ENCODE results near the gene SLC17A2.

The SLC17A2 gene, protein sequence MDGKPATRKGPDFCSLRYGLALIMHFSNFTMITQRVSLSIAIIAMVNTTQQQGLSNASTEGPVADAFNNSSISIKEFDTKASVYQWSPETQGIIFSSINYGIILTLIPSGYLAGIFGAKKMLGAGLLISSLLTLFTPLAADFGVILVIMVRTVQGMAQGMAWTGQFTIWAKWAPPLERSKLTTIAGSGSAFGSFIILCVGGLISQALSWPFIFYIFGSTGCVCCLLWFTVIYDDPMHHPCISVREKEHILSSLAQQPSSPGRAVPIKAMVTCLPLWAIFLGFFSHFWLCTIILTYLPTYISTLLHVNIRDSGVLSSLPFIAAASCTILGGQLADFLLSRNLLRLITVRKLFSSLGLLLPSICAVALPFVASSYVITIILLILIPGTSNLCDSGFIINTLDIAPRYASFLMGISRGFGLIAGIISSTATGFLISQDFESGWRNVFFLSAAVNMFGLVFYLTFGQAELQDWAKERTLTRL

DNA sequence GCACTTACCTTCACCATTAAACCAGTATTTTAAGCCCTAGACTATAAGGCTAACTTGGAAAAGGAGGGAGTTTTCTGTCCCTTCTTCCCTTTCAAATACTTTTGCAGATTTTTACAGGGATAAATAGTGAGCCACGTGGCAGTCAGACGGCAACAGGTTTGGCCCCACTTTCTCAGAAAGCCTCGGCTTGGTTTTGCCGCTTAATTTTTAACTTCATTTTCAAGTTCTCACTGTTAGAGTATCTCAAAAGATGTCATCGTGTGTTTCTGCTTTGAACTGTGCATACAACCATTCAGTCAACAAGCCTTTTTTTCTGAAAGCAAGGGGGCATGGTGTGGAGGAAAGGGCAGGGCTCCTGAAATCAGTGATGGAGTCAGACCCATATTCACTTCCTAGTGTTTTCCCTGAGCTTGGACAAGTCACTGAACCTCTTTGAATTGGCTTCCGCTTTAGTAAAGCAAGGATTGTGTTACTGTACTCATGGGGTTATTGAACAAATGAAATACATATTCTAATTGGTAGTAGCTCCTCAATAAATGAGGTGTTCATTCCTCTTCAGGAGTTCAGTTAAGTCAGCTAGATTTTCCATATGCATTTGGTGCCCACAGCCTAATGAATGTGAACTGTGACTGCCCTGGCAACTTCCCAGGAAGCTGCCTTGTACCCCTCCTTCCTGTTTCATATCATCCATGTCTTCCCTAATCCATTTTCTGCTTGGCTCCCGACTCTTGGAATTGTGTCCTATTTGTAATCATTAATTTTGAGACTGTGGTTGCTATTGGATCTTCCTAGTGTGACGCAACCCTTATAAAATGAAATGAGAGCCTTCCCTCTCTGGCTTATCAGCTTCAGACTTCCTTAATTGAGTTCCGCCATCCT is at the start of gene SLC17A2:
Gene SLC17A2 (minus strand): TSS at position 160 of the 879 bp plus-strand sequence. CDS start 4,895 bp downstream, outside the sequence.
- no peak for DNase-seq (ENCODE audit: low read depth)

DNA sequence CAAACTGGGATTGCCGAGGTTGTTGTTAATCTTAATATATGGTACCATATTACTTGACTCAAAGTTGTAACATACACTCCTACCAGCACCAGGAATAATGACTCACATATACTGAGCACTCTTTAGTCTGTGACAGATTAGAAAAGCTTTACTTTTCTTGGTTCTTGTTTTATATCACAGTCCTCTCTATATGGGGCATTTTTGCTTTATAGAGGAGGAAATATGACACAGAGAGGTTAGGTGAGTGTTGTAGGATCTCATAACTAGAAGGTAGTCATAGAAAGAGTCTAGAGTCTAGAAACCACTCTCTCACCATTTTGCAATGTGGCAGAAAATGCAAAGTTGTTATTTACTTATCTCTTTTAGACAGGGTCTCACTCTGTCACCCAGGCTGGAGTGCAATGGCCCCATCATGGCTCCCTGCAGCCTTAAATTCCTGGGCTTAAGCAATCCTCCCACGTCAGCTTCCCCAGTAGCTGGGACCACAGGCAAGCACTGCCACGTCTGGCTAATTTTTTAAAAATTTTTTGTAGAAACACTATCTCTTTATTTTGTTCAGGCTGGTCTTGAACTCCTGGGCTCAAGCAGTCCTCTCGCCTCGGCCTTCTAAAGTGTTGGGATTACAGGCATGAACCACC is 45.6 kb upstream of the SLC17A2 start:
- DNase-seq (ENCODE audit: low read depth) = no peak

DNA sequence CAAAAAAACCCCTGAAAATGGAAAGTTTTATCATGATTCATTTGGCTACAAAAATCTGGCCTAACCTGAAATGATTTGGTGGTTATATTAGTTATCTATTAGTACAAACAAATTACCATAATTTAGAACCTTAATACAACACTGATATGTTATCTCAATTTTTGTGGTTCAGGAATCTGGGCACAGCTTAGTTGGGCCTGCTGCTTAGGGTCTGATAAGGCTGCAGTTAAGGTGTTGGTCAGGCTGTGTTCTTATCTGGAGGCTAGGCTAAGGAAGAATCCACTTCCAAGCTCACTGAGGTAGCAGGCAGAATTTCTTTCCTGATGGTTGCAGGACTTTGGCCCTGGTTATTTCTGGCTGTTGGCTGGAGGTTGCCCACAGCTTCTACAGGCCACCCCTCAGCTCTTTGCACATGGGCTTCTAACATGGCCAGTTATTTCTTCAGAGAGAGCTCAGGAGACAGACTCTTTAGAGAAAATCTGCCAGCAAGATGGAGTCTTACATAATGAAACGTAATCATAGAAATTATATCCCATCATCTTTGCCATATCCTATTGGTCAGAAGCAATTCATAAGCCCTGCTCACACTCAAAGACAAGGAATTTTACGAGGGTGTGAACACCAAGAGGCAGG is 43.5 kb upstream of the SLC17A2 start:
- DNase-seq (ENCODE audit: low read depth) = no peak

DNA sequence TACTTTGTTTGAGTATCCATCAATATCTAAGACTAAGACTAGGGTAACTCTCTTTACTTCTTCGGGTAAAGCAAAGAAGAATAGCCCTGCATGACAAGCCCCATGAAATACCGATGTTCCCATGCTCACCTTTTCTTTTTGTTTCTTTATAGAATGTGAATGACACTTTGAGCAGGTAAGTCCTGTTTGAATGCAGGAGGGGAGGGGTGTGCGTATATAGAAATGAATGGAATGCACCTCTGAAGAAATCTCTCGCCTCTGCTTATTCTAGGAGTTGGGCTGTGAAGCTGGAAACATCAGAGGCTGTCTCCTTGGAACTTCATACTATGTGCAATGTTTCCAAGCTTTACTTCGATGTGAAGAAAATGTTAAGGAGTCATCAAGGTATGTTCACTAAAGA is 42.4 kb upstream of the SLC17A2 start:
- no peak for DNase-seq (ENCODE audit: low read depth)

DNA sequence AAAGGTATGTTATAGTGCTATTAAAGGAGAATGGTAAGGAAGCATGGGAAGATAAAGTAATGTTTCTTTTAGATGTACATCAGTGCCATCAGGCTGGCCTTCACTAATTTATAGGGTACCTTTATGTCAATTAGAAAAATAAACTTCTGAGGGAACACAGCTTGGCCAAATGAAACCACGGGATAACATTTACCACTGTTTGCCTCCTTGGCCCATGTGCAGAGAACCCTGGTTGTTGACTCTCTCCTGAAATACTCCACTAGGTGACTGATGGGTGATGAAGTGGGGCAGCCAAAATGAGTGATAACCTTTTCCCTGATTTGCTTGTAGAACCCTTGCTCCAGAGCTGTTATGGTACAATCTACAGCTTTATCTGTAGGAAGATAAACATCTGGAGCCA is 41.6 kb upstream of the SLC17A2 start:
- no peak for DNase-seq (ENCODE audit: low read depth)

DNA sequence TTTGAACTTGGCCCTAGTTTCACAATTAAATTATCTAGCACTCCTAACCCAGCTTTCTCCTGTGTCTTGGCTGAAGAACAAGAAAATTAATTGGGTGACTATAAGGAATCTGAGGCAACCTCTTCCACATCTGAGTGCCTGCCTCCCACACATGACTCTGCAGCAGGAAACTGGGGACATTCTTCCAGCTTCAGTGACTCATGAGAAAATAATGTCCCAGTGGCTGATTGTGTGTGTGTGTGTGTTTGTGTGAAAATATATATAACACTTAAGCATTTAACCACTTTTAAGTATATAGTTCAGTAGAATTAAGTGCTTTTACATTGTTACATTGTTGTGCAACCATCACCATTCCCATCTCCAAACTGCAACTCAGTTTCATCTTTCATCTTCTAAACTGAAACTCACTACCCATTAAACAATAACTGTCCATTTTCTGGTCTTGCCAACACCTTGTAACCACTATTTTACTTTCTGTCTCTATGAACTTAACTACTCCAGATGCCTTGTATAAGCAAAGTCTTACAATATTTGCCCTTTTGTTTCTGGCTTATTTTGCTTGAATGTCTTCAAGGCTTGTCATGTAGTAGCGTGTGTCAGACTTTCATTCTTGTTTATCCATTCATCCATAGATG is 40.8 kb upstream of the SLC17A2 start:
- DNase-seq (ENCODE audit: low read depth) = no peak

DNA sequence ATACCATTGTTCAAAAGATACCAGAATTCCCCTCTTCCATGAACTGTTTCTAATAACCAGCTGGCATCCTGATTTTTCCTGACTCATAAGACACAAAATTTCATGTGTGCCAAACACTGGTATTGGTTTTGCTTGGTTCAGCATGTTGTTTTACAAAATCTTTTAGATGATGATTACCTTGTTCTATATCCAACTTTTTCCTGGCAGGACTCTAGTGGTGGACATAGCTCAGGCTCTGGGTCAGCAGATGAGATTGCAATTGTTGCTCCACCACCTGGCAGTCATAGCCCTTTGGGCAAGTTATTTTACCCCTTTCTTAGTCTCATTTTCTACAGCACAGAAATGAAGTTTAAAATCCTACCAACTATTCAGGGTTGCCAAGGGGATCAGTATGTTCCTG is 38.3 kb upstream of the SLC17A2 start:
- no peak for DNase-seq (ENCODE audit: low read depth)

DNA sequence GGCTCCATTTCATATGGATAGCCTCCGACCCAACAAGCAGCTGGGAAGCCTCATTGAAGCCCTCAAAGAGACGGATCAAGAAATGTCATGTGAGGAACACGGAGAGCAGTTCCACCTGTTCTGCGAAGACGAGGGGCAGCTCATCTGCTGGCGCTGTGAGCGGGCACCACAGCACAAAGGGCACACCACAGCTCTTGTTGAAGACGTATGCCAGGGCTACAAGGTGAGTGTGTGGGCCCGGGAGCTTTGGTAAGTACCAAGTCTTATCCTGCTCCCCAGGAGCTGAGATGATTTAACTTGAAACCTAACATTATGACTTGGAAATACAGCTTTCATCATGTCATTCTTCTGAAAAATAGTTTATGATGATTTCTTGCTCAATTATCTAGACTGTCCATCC is 36.2 kb upstream of the SLC17A2 start:
- DNase-seq (ENCODE audit: low read depth) = no peak

DNA sequence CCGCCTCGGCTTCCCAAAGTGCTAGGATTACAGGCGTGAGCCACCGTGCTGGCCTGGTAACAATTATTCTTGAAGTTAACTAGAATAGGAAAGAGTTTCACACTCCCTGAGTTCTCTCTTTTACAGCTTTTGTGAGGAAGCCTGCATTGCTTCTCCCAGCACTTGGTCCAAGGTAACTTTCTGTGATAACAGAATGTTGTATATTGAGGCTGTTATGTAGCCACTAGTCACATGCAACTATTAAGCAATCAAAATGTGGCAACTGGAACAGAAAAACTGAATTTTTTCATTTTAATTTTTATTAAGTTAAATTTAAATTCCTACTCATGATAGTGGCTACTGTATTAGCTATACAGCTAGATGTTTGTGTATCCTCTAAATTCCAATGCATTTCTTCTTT is 34.6 kb upstream of the SLC17A2 start:
- DNase-seq (ENCODE audit: low read depth) = no peak

DNA sequence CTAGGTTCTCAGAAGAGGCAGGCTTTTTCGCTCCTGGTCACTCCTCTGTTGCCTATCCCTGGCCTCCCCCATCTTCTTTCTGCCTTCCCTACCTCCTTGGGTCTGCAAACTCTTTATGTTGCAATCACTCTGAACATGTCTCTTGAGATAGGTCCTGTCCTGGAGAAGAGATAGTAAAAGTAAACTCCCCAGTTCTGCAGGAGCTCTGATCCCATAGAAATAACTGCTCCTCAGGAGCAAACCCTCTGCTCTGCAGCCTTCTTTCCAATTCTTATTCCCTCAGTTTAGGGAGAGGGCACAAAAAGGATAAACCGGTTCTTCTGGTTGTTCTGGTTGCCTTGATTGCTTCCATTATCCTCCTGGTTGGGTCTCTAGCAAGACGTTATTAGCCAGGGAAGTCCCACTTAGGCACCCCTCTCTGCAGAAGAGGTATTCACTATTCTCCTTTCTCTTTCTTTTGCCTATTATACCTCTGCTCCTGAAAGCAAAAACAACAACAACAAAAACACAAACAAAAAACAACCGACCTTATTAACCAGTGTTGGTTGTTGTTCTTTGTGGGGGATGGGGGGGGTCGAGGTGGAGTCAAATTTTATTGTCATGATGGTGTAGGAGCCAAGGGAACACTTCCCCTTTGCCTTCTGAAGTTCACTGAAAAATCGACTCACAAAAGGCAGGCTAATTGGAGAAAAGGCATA is 33.1 kb upstream of the SLC17A2 start:
- DNase-seq (ENCODE audit: low read depth) = no peak

DNA sequence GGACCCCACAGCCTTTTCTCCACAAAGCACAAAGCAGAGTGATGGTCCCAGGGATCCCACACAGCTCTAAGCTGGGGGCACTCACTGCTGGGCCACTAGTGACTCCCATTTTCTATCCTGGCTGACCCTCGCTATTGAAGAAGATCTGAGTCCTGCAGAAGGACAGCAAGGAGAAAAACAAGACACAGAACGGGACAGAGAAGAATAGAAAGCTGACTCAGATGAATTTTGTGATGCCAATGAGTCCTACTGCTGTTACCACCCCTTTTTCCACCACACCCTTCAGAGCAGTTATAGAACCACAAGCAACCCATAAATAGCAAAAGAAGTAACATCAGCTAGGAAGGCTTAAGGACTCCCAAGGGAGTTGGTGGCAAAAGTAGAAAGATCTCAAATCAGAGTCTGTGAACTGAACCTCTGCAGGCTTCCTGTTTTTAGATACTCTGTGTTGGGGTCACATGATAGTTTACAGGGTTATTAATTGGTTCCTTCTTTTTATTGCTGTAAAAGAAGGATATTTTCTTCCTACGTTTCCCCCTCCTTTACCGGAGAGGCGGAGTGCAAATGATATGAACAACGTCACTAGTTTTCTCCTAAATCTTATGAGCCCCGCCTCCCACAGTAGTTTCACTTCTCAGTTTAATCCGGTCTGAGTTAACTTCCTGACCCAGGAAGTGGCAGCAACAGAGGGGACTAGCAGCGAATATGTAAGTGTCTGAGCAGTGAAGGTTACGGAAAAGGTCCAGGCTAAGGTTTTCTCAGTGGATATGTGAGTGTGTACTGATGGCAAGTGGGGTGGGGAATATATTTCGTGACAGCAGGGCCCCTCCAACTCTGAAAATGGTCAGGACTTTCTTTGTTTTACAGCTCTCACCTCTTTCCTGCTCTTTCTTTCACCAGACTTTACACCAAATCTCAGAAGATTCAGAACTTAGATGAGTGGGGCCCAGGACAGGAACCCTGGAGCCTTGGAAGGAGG is 31.9 kb upstream of the SLC17A2 start, which contains the start of gene TRIM38:
Gene TRIM38 (plus strand): TSS at position 654 of the 979 bp plus-strand sequence. CDS start 3,721 bp downstream, outside the sequence.
- DNase-seq (ENCODE audit: low read depth) = peak; percentile 55

DNA sequence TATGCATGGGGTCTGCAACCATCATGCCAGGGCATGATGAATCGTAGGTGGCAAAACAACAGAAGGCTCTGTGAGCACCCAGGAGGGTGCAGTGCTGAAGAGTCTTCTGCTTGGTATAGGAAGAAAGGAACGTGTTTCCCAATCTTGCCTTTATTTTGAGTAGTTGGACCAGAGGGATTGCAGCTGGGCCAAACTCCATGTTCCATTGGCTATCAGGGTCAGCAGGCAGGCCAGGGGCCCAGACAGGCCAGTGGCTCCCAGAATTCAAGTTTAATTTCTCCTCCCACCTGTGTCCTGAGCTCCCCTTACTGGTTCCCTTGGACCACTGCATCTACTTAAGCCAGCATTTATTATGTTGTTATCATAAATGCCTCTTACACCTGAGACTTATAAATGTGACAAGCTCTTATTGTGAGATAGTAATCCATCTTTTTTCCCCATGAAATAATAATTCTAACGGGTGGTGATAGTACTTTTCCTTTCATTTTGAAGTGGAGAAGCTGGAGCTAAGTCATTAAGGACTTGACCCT is 31.2 kb upstream of the SLC17A2 start:
- no peak for DNase-seq (ENCODE audit: low read depth)

DNA sequence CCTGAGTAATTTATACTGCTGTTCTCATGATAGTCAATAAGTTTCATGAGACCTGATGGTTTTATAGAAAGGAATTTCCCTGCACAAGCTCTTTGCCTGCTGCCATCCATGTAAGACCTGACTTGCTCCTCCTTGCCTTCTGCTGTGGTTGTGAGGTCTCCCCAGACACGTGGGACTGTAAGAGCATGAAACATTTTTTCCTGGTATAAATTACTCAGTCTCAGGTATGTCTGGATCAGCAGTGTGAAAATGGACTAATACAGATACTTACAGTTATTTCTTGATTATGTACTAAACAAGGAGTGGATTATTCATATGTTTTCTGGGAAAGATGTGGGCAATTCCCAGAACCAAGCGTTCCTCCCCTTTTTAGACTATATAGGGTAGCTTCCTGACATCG is 30.2 kb upstream of the SLC17A2 start:
- no peak for DNase-seq (ENCODE audit: low read depth)

DNA sequence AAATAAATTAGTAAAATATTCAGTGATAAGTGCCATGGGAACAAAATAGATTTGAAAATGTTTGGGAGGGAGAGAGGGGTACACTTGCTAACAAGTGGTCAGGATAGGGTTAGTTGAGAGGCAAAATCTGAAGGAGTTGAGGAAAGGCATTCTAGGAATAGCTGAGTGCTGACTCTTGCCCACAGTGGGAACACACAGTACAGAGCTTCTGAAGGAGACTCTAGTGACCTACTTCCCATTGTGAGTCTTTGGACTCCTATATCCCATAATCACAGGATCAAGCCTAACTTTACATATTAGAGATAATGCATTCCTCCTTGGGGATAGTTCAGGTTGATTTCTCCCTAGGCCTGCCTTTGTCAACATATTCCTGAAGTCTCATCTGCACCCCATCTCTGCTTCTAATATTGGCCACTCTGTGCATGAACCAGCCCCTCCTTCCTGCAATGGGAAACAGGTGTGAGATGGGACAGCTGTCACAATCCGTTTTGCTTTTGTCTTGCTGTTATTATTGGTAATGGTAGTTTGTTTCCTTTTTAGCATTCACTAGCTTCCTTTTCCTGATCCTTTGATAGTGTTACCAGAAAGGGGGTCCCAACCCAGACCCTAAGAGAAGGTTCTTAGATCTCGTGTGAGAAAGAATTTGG is 29.5 kb upstream of the SLC17A2 start:
- DNase-seq (ENCODE audit: low read depth) = no peak

DNA sequence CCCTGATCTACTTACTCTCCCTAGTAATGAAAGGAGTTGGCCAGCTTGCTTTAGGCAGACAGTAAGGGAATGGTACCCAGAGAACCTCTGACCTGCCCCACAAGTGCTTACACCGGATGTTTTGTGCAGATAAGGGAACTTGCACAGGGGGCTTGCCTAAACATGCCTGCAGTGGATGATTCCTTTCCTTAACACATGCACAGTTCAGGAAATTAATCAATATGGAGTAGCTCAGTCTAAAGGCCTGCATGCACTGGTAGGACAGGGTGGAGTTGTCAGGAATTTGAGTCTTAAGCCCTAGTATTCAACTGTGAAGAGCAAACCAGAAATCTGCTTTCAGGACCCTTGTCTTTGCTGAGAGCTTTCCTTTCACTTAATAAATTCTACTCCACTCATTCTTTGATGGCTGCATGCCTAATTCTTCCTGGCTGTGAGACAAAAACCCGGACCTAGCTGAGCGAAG is 28.2 kb upstream of the SLC17A2 start:
- no peak for DNase-seq (ENCODE audit: low read depth)

DNA sequence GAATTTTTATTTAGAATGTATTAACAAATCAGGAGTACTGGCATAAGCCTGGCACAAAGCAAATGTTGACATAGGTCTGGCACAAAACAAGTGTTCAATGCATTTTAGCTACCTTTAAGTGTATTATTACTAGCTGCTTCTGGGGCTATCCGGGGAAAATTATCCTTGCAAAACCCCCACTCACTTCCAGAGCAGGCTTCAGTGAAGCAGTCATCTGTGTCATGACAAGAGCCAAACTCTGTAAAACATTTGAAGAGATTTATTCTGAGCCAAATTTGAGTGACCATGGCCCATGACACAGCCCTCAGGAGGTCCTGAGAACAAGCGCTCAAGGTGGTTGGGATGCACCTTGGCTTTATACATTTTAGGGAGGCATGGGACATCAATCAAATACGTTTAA is 25.7 kb upstream of the SLC17A2 start:
- DNase-seq (ENCODE audit: low read depth) = no peak

DNA sequence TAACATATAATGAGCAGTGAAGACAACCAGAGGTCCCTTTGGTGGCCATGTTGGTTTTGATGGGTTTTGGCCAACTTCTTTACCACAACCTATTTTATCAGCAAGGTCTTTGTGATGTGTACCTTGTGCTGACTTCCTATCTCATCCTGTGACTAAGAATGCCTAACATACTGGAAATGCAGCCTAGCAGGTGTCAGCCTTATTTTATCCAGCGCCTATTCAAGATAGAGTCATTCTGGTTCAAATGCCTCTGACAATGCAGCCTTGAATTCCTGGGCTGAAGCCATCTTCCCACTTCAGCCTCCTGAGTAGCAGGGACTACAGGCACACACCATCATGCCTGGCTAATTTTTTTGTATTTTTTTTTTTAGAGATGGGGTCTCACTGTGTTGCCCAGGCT is 24.3 kb upstream of the SLC17A2 start:
- DNase-seq (ENCODE audit: low read depth) = no peak

DNA sequence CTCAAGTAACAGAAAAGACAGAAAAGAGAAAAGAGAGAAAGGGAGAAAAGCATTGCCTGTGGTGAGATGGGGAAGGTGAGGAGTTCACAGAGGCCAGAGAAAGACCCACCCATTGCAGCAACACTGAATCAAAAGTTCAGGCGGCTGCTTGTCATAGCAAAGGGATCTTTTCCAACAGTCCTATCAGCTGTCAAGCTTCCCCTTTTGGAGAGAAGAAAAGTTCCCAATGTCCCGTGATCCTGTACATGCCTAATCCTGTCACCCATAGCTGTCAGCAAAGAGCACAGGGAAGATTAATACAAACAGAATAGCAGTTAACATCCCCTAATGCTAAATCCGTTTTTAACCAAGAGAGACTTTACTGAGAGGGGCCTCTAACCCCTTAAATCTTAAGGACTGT is 23.2 kb upstream of the SLC17A2 start:
- DNase-seq (ENCODE audit: low read depth) = no peak

DNA sequence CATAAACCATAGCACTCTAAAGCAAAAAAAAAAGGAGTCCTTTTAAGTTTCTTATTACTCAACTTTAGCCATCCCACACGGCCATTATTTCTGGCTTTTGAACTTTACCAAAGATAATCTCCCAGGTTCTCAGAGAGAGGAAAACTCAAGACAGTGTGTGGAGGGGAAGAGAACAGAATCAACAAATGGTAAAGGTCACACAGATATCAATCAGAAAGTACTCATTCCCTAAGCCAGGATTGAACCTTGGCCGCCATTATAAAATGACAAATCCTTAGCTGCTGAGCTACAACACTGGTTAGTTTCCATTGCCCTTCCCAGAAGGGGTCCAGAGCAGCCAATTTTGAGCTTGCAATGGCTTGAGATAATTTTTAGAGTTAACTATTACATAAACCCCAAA is 22.0 kb upstream of the SLC17A2 start:
- no peak for DNase-seq (ENCODE audit: low read depth)

Measured in activated T-cell treated with anti-CD3 and anti-CD28 coated beads for 1 hour (primary cell).